ENCODE measurements around the gene ZNF518B. TPM values are rescaled to one million over a fixed set of nuclear protein-coding genes. Genes with fewer than 3 reads are reported as not detected.

The ZNF518B gene
- total RNA-seq, 1 experiment from 2014 or later: 11.5 TPM

DNA sequence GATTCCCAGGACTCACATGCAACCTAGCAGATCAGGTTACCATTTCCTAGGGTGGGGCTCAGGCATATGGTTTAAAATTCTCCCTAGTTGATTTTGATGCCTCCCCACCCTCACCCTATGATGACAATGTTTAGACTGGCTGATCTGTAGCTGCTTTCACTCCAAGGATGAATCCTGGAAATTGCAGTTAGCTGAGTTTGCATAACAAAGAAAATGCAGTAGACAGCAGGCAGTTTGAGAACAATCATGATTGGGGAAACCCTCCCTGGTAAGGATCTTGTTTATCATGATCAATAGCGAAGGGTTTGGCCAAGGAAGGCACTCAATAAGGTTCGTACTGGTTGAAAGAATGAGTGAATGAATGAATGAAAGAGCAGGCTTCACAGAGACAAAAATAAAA is 2.1 kb downstream of the ZNF518B start:
- H3K4me1 Mint-ChIP-seq: peaks cover 27 to 29% of the 10 kb centered on the region in 2 experiments
- no peaks in the 10 kb centered on the region for H3K79me1 ChIP-seq (ENCODE audit: insufficient read depth, low read depth, low read length, poor library complexity, severe bottlenecking)
- no peak overlapping the region for H3K14ac ChIP-seq (ENCODE audit: insufficient read depth, low read length)
- H3K27me3 Mint-ChIP-seq (ENCODE audit: low read depth): peaks cover 45% of the 10 kb centered on the region
- no CpG with 5 or more reads among the region's 2 CpGs for WGBS (ENCODE audit: extremely low coverage, insufficient read length, low lambda C conversion rate)
- H2BK12ac ChIP-seq (ENCODE audit: insufficient read length, low read depth, low read length): no peak overlapping the region
- no peaks in the 10 kb centered on the region for H4K20me1 ChIP-seq (ENCODE audit: control insufficient read depth, insufficient read depth, insufficient read length)
- peaks cover 6% of the 10 kb centered on the region; the same call in 1 of the 2 replicates for H3K4me1 ChIP-seq (ENCODE audit: insufficient read depth, low read length)
- H4K91ac ChIP-seq (ENCODE audit: insufficient read length, low read depth, low read length): no peak overlapping the region
- no peak overlapping the region for H4K5ac ChIP-seq (ENCODE audit: insufficient read length, low read depth, low read length)
- no peak overlapping the region for H3K27ac Mint-ChIP-seq
- H3K9ac ChIP-seq (ENCODE audit: extremely low read depth, insufficient read length, low read length): no peak overlapping the region
- H3K56ac ChIP-seq (ENCODE audit: insufficient read length, low read depth, low read length): no peak overlapping the region
- H3K27ac ChIP-seq (ENCODE audit: insufficient read length, low read depth, low read length): no peak overlapping the region
- H2BK120ac ChIP-seq (ENCODE audit: low read depth, low read length, poor library complexity, severe bottlenecking): no peak overlapping the region
- H3K4me2 ChIP-seq (ENCODE audit: insufficient read depth, insufficient read length, low read length): no peak overlapping the region
- peak overlapping the region in 1 of 2 experiments; percentile 65; a peak in 3 of 5 replicates for H3K4me3 Mint-ChIP-seq
- H2AFZ ChIP-seq (ENCODE audit: low read length): no peak overlapping the region
- H3K4ac ChIP-seq (ENCODE audit: low read depth, low read length): no peak overlapping the region
- no peak overlapping the region for H3K23ac ChIP-seq (ENCODE audit: insufficient read length, low read depth, low read length)
- no peak overlapping the region for H3K18ac ChIP-seq (ENCODE audit: insufficient read length, low read depth, low read length)
- TF ChIP-seq CTCF (conservative IDR thresholded peaks at IDR 0.05): no peak
- no peak overlapping the region for H3T11ph ChIP-seq (ENCODE audit: low read length)
- no peaks in the 10 kb centered on the region for H3K9me3 ChIP-seq (ENCODE audit: control insufficient read depth, low read depth, low read length)
- H3K36me3 Mint-ChIP-seq (ENCODE audit: insufficient read depth in 1 of 3, low read depth in 3 of 3): peaks cover 22 to 34% (median 30%) of the 10 kb centered on the region in 3 experiments
- peaks cover 0 to 3% of the 10 kb centered on the region in 2 experiments; a peak in 2 of 5 replicates for H3K9me3 Mint-ChIP-seq
- H2AK5ac ChIP-seq (ENCODE audit: insufficient read length, low read length): no peak overlapping the region
- no peak for DNase-seq
- H3K23me2 ChIP-seq (ENCODE audit: insufficient read length, low read depth, low read length, poor library complexity, severe bottlenecking): peaks cover 7% of the 10 kb centered on the region
- H3K79me2 ChIP-seq (ENCODE audit: insufficient read depth, low read length): no peaks in the 10 kb centered on the region
- no peak overlapping the region for H2BK15ac ChIP-seq (ENCODE audit: low read depth, low read length)
- H2BK5ac ChIP-seq (ENCODE audit: insufficient read length, low read length): no peak overlapping the region
- H2BK20ac ChIP-seq (ENCODE audit: low read depth, low read length, poor library complexity, severe bottlenecking): no peak overlapping the region
- H4K8ac ChIP-seq (replicated peaks; ENCODE audit: insufficient read length, low read depth, low read length): no peak overlapping the region
- H3K27me3 ChIP-seq (ENCODE audit: insufficient read depth, low read length): peaks cover 28% of the 10 kb centered on the region

Data from H9 (cell line).